Loucy (cell line): Measurements from ENCODE around the gene GADD45B.

ENCODE experiments used
- CTCF ChIP-seq: fragments of 200-600 bp; sonication (generic); conservative IDR thresholded peaks from 2 replicates; pipeline ENCODE4 v1.5.1; 2014; ENCODE audit warnings: mild to moderate bottlenecking, antibody characterized with exemption, low read length
- EZH2phosphoT487 ChIP-seq: fragments of 200-600 bp; IDR thresholded peaks from 2 replicates; pipeline ENCODE4 v1.6.1; 2018; ENCODE audit warnings: antibody characterized with exemption, mild to moderate bottlenecking, moderate library complexity, borderline replicate concordance

GRCh38 chr19:2488942-2489731, 13.2 kb downstream of the GADD45B start:
- TF ChIP-seq CTCF (no peak), EZH2phosphoT487 (no peak)
